ENCODE data around the gene IFI27L1. TPM values are rescaled to one million over a fixed set of nuclear protein-coding genes. Genes with fewer than 3 reads are reported as not detected.

IFI27L1 gene
- total RNA-seq, 2 donors from 2014 or later: 15.8 to 27.4 TPM

- Histone ChIP-seq H3K9ac (ENCODE audit: low read depth in 2 of 2, low read length in 2 of 2) (no peak overlapping the region), H3K36me3 (no peaks in the 10 kb centered on the region), H3K27me3 (no peaks in the 10 kb centered on the region), H3K4me1 (no peaks in the 10 kb centered on the region), H3K9me3 (no peaks in the 10 kb centered on the region), H3K27ac (no peak overlapping the region), H3K4me3 (no peak overlapping the region)
- DNase-seq: no peak
- TF ChIP-seq CTCF (IDR thresholded peaks at IDR 0.05): no peak
- intact Hi-C loops (cut with DNase I): loop anchor here (10.0 kb wide), 1 partner anchor 176 kb away; no protein-coding TSS in a partner anchor
Observed at GRCh38 chr14:94120667-94121340, 39.7 kb downstream of the IFI27L1 start.

GRCh38 chr14:94121485-94121884 is 40.4 kb downstream of the IFI27L1 start:
- Histone ChIP-seq H3K27ac (no peak overlapping the region), H3K4me1 (no peaks in the 10 kb centered on the region), H3K27me3 (no peaks in the 10 kb centered on the region), H3K9me3 (no peaks in the 10 kb centered on the region), H3K9ac (ENCODE audit: low read depth in 2 of 2, low read length in 2 of 2) (no peak overlapping the region), H3K4me3 (no peak overlapping the region), H3K36me3 (no peaks in the 10 kb centered on the region)
- intact Hi-C loops (cut with DNase I): loop anchor here (10.0 kb wide), 1 partner anchor 177 kb away; no protein-coding TSS in a partner anchor
- TF ChIP-seq CTCF (IDR thresholded peaks at IDR 0.05): no peak
- DNase-seq: no peak

GRCh38 chr14:94122438-94122837 is 41.3 kb downstream of the IFI27L1 start:
- H3K27me3 ChIP-seq: no peaks in the 10 kb centered on the region
- H3K9me3 ChIP-seq: no peaks in the 10 kb centered on the region
- H3K4me3 ChIP-seq: no peak overlapping the region
- no peak overlapping the region for H3K27ac ChIP-seq
- H3K36me3 ChIP-seq: no peaks in the 10 kb centered on the region
- DNase-seq: peak; percentile 7
- intact Hi-C loops (cut with DNase I): loop anchor here (10.0 kb wide), 1 partner anchor 178 kb away; no protein-coding TSS in a partner anchor
- TF ChIP-seq CTCF (IDR thresholded peaks at IDR 0.05): no peak
- H3K9ac ChIP-seq (ENCODE audit: low read depth in 2 of 2, low read length in 2 of 2): no peak overlapping the region
- no peaks in the 10 kb centered on the region for H3K4me1 ChIP-seq

GRCh38 chr14:94123296-94123695 is 42.2 kb downstream of the IFI27L1 start:
- Histone ChIP-seq H3K27me3 (no peaks in the 10 kb centered on the region), H3K9ac (ENCODE audit: low read depth in 2 of 2, low read length in 2 of 2) (no peak overlapping the region), H3K4me3 (no peak overlapping the region), H3K27ac (no peak overlapping the region), H3K9me3 (no peaks in the 10 kb centered on the region), H3K36me3 (no peaks in the 10 kb centered on the region), H3K4me1 (no peaks in the 10 kb centered on the region)
- peak; percentile 7 for DNase-seq
- intact Hi-C loops (cut with DNase I): loop anchor here (10.0 kb wide), 1 partner anchor 178 kb away; no protein-coding TSS in a partner anchor
- no peak for TF ChIP-seq CTCF (IDR thresholded peaks at IDR 0.05)

GRCh38 chr14:94123868-94124267 is 42.8 kb downstream of the IFI27L1 start:
- peak; percentile 3 for DNase-seq
- H3K27ac ChIP-seq: no peak overlapping the region
- intact Hi-C loops (cut with DNase I): loop anchor here (10.0 kb wide), 1 partner anchor 179 kb away; no protein-coding TSS in a partner anchor
- no peaks in the 10 kb centered on the region for H3K36me3 ChIP-seq
- H3K27me3 ChIP-seq: no peaks in the 10 kb centered on the region
- H3K4me3 ChIP-seq: no peak overlapping the region
- no peaks in the 10 kb centered on the region for H3K9me3 ChIP-seq
- TF ChIP-seq CTCF (IDR thresholded peaks at IDR 0.05): no peak
- H3K4me1 ChIP-seq: no peaks in the 10 kb centered on the region
- no peak overlapping the region for H3K9ac ChIP-seq (ENCODE audit: low read depth in 2 of 2, low read length in 2 of 2)
